Colonic mucosa (tissue), 4 donors: ENCODE results near the gene JPH2. TPM values are rescaled to one million over a fixed set of nuclear protein-coding genes. Genes with fewer than 3 reads are reported as not detected.

Experiments
- DNase-seq: peaks from one replicate; pipeline ENCODE4 v3.0.0-alpha.2; 2020
- H3K27ac ChIP-seq: fragments of 200-600 bp; one replicate; pipeline ENCODE4 v1.8.0; 2021
- H3K27me3 ChIP-seq: fragments of 200-600 bp; one replicate; pipeline ENCODE4 v1.8.0; 2021
- H3K36me3 ChIP-seq: fragments of 200-600 bp; one replicate; pipeline ENCODE4 v1.8.0; 2021
- H3K4me1 ChIP-seq: fragments of 200-600 bp; one replicate; pipeline ENCODE4 v1.8.0; 2021; ENCODE audit warnings: mild to moderate bottlenecking
- H3K4me3 ChIP-seq: fragments of 200-600 bp; one replicate; pipeline ENCODE4 v1.8.0; 2021
- H3K9ac ChIP-seq, 2 donors: one replicate each; pipeline ENCODE4 v1.7.0; 2013; ENCODE audit warnings: control low read depth in 2 of 2, low read depth in 2 of 2, low read length in 2 of 2
- H3K9me3 ChIP-seq: fragments of 200-600 bp; one replicate; pipeline ENCODE4 v1.8.0; 2021
- intact Hi-C: fragments of 100-400 bp; cut with DNase I; formaldehyde crosslinking; loops from one replicate; pipeline ENCODE4 v1.14.1; 2022
- total RNA-seq, 2 donors: library from RNA; stranded (reverse); fragmentation: NEBNext Ultra II Directional in 1 of 2; extraction: Animal tissue kit (Norgen Biotek cat#: 25700) in 1 of 2; gene quantifications; one replicate each; pipeline ENCODE4 v1.2.1, GENCODE V29; 2021
- TF ChIP-seq, protein P1 (sequence below): fragments of 200-600 bp; IDR thresholded peaks from one replicate; pipeline ENCODE4 v1.8.0; 2022; ENCODE audit warnings: antibody characterized with exemption, mild to moderate bottlenecking
- donor health status: healthy.
- donor health status: DM: no; HTN: no; CAD: no.
- donor health status: DM: no; HTN: no; CAD: no.

Gene JPH2
- total RNA-seq, 2 donors from 2014 or later, result 1.3 to 13.8 TPM

DNA sequence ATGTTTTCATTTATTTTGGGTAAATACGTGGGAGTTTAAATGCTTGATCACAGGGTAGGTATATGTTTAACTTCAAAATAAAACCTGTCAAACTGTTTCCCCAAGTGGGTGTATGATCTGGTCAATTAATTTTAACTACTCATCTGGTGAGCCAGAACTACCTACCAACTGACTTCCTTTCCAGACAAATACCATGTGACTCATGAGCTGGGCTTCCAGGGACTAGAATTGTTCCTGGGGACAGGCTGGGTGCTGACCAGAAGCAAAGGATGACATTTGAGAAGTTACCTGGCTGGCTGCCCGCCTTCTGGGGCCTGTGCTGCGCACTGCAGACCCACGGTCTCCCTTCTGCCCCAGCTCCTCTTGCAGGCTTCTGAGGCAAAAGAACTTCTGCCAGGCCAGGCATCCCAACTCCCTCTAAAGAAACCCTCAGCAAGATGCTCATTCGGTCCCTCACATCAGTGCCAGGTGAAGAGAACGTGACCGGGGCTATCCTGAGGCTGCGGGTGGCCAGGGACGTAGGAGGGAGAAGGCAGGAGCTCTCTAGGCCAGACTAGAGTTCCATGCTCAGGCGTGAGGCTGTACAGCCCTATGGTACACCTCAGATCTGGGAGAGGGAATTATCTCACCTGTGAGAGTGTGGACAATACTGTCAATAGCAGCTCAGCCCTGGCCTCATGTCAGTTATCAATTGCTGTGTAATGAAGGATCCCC is 103.6 kb downstream of the JPH2 start:
- Histone ChIP-seq H3K9ac (no peak overlapping the region), H3K27me3 (no peaks in the 10 kb centered on the region), H3K4me3 (no peak overlapping the region), H3K36me3 (no peaks in the 10 kb centered on the region), H3K27ac (no peak overlapping the region), H3K4me1 (no peaks in the 10 kb centered on the region), H3K9me3 (no peaks in the 10 kb centered on the region)
- intact Hi-C loops, result loop anchor here (5.0 kb wide), 1 partner anchor 101 kb away; no protein-coding TSS in a partner anchor
- TF ChIP-seq, protein P1, sequence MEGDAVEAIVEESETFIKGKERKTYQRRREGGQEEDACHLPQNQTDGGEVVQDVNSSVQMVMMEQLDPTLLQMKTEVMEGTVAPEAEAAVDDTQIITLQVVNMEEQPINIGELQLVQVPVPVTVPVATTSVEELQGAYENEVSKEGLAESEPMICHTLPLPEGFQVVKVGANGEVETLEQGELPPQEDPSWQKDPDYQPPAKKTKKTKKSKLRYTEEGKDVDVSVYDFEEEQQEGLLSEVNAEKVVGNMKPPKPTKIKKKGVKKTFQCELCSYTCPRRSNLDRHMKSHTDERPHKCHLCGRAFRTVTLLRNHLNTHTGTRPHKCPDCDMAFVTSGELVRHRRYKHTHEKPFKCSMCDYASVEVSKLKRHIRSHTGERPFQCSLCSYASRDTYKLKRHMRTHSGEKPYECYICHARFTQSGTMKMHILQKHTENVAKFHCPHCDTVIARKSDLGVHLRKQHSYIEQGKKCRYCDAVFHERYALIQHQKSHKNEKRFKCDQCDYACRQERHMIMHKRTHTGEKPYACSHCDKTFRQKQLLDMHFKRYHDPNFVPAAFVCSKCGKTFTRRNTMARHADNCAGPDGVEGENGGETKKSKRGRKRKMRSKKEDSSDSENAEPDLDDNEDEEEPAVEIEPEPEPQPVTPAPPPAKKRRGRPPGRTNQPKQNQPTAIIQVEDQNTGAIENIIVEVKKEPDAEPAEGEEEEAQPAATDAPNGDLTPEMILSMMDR, result no peak
- DNase-seq, result no peak

DNA sequence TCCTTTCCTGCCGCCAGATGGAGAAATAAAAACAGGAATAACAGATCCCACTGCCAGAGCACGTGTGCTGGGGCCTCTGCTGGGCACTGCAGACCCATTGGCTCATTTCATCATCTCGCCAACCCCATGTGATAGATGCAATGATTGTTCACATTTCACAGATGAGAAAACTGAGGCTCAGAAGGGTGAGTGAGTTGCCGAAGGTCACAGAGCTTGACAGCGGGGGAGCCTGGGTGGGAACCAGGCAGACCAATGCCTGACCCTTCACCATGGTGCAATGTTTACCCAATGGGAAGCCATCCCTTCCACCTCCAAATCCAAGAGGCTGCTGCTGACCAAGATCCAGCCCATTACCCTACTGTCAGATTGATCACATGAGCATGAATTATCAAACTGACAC is 105.1 kb downstream of the JPH2 start:
- no peak overlapping the region for H3K27ac ChIP-seq
- no peaks in the 10 kb centered on the region for H3K4me1 ChIP-seq
- no peaks in the 10 kb centered on the region for H3K36me3 ChIP-seq
- H3K4me3 ChIP-seq, result no peak overlapping the region
- no peaks in the 10 kb centered on the region for H3K9me3 ChIP-seq
- no peaks in the 10 kb centered on the region for H3K27me3 ChIP-seq
- TF ChIP-seq, protein P1, result no peak
- no peak overlapping the region for H3K9ac ChIP-seq
- no peak for DNase-seq
- intact Hi-C loops, result loop anchor here (5.0 kb wide), 1 partner anchor 100 kb away; no protein-coding TSS in a partner anchor

DNA sequence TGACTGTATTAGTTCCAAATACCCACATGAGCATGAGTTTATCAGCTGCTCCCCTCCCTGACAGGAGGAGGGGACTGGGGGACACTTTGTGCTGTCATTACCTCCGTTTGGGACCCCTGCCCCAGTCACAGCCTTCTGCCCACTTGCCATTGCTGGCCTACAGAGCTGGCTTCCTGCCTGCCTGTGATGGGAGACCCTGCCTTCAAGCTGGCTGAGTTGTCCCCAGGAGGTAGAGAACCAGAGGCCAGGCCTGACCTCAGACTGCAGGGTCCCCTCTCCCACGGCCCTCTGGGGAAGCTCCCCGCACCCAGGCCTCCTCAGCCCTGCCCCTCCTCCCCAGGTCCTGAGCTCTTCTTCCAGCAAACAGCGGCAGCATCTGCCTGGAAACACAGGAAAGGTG is 105.5 kb downstream of the JPH2 start:
- intact Hi-C loops, result loop anchor here (5.0 kb wide), 1 partner anchor 99 kb away; no protein-coding TSS in a partner anchor

DNA sequence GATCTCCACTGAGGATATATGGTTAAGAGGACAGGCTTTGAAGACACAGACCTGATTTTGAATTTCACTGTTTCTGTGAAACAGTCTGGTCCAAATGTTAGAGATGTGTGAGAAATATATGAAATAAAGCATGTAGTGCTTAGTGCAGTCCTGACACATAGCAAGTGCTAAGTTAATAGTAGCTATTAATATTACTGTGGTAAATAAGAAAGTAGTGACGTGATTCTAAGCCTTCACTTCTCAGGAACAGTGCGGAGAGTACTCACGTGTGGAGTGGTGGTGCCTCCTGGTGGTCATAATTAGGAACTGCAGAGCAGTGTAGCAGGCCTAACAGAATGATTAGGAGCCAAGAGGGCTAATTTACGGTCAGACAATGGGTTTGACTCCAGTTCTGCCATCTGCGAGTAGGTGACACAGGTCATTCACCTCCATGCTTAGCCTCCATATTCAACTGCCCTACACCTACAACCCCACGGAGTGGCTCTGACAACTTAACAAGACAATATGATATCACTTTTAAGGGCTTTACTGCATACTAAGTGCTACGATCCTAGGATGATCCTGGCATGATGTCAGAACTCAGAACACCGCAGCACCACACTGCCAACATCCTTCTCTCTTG is 106.2 kb downstream of the JPH2 start:
- Histone ChIP-seq H3K36me3 (no peaks in the 10 kb centered on the region), H3K4me3 (no peak overlapping the region), H3K27ac (no peak overlapping the region), H3K9ac (no peak overlapping the region), H3K9me3 (no peaks in the 10 kb centered on the region), H3K27me3 (no peaks in the 10 kb centered on the region), H3K4me1 (no peaks in the 10 kb centered on the region)
- peak; percentile 83 for DNase-seq
- TF ChIP-seq, protein P1, result peak; percentile 99
- intact Hi-C loops, result loop anchor here (1.0 to 5.0 kb wide), 2 partner anchors 98 to 331 kb away; no protein-coding TSS in a partner anchor

More for the DNA sequence above, 105.5 kb downstream of the JPH2 start:
- no peak overlapping the region for H3K27ac ChIP-seq
- no peaks in the 10 kb centered on the region for H3K4me1 ChIP-seq
- TF ChIP-seq, protein P1, result no peak
- H3K27me3 ChIP-seq, result no peaks in the 10 kb centered on the region
- no peak overlapping the region for H3K4me3 ChIP-seq
- no peak for DNase-seq
- H3K9ac ChIP-seq, result no peak overlapping the region
- no peaks in the 10 kb centered on the region for H3K9me3 ChIP-seq
- H3K36me3 ChIP-seq, result no peaks in the 10 kb centered on the region

DNA sequence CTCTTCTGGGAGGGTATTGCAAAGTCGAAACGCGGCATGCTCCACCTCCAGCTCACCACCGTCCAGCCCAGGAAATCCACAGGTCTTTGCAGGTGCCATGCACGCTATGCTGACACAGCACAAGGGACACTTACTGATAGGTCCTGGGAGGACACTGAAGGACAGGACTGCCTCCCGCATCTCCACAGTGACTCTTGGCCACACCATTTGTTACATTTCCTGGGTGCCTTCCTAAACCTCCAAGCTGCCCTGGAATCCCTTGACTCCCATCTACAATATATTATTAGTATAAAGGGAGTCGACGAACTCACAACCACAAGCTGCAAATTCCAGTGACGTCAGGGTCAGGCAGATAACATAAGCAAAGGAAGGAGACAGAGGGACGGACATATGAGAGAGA is 106.9 kb downstream of the JPH2 start:
- DNase-seq, result no peak
- H3K4me1 ChIP-seq, result no peaks in the 10 kb centered on the region
- H3K9me3 ChIP-seq, result no peaks in the 10 kb centered on the region
- H3K36me3 ChIP-seq, result no peaks in the 10 kb centered on the region
- no peak overlapping the region for H3K4me3 ChIP-seq
- no peak overlapping the region for H3K27ac ChIP-seq
- no peak overlapping the region for H3K9ac ChIP-seq
- TF ChIP-seq, protein P1, result no peak
- no peaks in the 10 kb centered on the region for H3K27me3 ChIP-seq
- intact Hi-C loops, result loop anchor here (1.0 to 5.0 kb wide), 2 partner anchors 98 to 331 kb away; no protein-coding TSS in a partner anchor
